ENCODE measurements around the gene IER5L.
A peak's percentile ranks its signal among the peaks of the same experiment; 100 is the strongest.
"Not testable (repeated sequence)": the region's sequence is repeated elsewhere in the genome, so short reads cannot be mapped to it uniquely, and the experiment has no call there.

IER5L gene

DNA sequence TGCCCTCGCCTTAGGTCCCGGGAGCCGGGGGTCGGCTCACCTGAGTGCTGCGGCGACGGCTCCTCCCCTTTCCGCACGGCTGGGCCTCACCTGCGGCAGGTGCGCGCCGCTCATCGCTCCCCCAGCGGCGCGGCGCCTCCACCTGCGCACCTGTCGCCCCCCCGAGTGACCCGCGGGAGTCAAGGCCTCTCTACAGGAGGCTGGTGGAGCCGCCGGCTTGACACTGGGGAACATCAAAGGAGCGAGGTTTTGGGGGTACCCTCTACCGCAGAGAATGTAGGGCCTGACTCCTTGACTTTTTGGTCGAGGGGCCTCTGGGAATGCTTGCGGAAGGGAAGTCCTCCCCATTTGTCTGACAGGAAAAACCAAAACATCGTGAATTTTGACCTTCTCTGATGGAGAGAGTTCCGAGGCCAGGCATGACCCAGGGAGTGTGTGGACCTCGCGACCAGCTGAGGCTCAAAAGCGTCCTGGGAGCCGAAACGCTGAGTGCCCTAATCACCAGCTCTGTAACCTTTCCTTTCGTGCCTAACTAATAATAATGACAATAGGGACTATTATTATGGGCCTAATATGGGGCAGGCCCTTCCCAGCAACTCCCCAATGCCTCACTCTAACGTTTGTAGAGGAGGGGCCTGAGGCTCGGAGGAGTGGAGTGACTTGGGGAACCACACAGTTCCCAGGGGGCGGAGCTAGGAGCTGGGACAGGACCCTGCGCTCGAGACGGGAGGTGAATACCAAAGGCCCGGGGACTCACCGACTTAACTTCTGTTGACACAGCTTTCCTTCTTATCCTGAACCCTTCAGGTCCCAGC, 714 bp upstream of the IER5L start:
- no peak for DNase-seq (ENCODE audit: low read depth in 2 of 2)

GRCh38 chr9:129177443-129177790, 644 bp downstream of the IER5L start:
- no peak for DNase-seq (ENCODE audit: low read depth in 2 of 2)

DNA sequence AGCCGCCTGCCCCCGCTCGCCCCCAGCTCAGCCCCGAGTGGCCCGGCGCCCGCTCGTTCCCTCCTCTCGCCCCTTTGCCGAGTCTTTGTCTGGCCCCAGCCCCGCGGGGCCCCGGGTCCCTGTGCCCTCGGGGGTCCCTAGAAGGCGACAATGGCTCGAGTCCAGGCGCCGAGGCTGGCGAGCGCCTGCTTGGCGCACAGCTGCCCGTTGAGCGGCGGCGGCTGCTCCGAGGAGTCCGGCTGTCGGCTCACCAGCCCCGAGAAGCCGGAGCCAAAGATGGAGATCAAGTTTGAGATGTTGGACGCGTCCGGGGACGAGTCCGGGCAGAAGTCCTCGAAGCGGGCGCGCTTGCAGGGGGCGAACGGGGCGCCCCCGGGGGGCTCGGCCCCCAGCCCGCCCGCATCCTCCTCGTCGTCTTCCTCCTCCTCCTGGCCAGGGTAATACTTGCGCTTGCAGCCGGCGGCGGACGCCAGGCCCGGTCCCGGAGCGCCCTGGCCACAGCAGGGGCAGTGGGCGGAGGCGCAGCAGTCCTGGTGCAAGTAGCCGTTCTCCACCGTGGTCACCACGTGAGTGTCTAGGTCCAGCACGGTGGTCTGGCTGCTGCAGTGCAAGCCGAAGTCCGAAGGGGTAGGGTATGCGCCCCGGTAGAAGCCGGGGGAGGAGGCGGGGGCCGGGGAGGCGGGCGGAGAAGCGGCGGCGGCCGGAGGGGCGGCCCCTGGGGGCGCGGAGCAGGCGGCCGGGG, 1.2 kb downstream of the IER5L start:
- DNase-seq (ENCODE audit: low read depth in 2 of 2), result no peak

- DNase-seq (ENCODE audit: low read depth in 2 of 2), result peak; percentile 43 to 66
Measured at GRCh38 chr9:129175825-129176633, 2.0 kb downstream of the IER5L start.

DNA sequence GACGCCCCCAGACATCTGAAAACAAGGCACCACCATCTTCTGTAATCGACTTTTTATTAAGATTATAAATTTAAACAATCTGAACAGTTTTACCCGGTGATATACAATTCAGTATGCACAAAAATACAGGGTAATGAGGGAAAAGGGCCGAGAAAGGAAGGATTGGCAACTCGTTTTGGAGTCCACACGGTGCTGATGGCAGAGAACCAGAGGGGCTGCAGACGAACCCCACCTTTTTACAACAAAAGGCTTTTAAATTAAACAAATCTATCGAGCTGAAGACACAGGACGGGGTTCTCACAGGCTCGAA, 2.6 kb downstream of the IER5L start:
- no peak for DNase-seq (ENCODE audit: low read depth in 2 of 2)

GRCh38 chr9:129174724-129175514, 3.1 kb downstream of the IER5L start:
- no peak for DNase-seq (ENCODE audit: low read depth in 2 of 2)

GRCh38 chr9:129174102-129174723, 3.8 kb downstream of the IER5L start:
- DNase-seq (ENCODE audit: low read depth in 2 of 2), result peak; percentile 60 to 61

DNA sequence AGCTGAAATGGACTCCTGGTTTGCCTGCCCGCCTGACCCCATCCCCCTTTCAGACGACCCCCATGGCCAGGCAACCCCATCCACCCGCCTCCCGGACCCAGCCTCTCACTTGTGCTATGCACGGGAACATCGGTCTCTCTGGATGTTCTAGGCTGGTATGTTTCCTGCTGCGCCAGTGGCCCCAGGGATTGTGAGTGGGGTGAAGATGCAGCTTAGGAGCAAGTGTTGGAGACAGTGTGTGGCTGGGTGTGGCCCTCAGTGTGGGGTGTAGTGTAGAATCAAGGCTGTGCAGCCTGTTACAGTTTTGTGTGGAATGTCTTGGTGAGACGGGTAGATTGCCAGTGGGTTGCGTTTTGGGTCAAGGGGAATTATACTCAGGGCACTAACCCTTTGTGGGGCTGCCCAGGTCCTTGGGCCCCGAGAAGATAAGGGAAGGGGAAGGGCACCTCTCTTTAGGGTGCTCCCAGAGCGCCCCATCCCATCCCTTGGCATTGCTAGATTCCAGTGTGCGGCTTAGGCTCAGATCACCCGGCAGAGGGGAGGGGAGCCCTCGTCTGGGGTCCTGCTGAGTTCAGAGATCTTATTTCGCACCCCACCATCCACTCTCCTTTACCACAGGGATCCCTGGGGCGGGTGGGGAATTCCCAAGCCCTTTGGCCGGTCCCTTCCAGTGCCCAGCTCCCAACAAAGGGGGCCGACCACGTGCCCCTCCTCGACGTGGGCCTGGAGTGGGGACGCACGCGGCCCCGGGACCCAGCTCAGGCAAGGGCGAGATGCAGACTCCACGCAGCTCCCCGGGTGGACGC, 4.6 kb downstream of the IER5L start:
- DNase-seq (ENCODE audit: low read depth in 2 of 2), result no peak

- no peak for DNase-seq (ENCODE audit: low read depth in 2 of 2)
Measured at GRCh38 chr9:129172816-129173215, 5.2 kb downstream of the IER5L start.

- no peak for DNase-seq (ENCODE audit: low read depth in 2 of 2)
Measured at GRCh38 chr9:129171993-129172751, 5.9 kb downstream of the IER5L start.

GRCh38 chr9:129170229-129170628, 7.8 kb downstream of the IER5L start:
- no peak for DNase-seq (ENCODE audit: low read depth in 2 of 2)

- DNase-seq (ENCODE audit: low read depth in 2 of 2), result no peak
Measured at GRCh38 chr9:129166623-129167557, 11.2 kb downstream of the IER5L start.

DNA sequence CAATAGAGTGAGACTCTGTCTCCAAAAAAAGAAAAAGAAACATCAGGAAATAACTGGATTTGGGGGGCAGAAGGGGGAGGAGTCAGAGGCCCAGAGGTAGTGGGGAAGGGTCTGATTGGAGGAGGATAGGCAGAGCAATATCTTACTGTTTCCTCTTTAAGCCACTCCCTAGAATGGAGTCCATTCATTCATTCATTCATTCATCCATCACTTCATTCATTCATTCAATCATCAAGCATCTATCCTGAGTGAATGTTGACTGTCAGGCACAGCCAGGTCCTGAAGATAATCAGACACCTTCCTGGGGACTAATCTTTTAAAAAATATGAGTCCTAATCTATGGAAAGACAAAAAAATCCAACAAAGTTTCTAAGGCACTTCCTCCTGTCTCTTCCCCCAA, 12.9 kb downstream of the IER5L start:
- DNase-seq (ENCODE audit: low read depth in 2 of 2), result no peak

- no peak for DNase-seq (ENCODE audit: low read depth in 2 of 2)
Measured at GRCh38 chr9:129164246-129164930, 13.7 kb downstream of the IER5L start.

DNA sequence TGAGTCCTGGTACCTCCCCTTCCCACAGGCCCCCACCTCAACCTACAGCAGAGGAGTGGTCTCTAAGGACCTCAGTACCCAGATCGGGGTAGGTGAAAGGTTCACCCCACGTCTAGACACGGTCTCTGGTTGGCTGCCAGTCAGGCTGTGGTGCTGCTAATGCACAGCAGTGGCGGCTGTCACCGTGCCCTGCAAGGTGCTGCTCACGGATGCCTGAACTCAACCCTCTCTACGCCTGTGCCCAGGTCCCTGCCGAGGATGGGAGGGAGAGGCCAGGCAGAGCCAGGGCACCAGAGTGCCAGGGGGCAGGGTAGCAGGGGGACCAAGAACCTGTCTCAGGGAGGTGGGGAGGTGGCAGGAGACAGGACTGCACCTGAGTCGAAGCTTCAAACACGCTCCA, 14.3 kb downstream of the IER5L start:
- no peak for DNase-seq (ENCODE audit: low read depth in 2 of 2)

GRCh38 chr9:129163198-129163670, 14.8 kb downstream of the IER5L start:
- not testable (repeated sequence) for DNase-seq (ENCODE audit: low read depth in 2 of 2)

DNA sequence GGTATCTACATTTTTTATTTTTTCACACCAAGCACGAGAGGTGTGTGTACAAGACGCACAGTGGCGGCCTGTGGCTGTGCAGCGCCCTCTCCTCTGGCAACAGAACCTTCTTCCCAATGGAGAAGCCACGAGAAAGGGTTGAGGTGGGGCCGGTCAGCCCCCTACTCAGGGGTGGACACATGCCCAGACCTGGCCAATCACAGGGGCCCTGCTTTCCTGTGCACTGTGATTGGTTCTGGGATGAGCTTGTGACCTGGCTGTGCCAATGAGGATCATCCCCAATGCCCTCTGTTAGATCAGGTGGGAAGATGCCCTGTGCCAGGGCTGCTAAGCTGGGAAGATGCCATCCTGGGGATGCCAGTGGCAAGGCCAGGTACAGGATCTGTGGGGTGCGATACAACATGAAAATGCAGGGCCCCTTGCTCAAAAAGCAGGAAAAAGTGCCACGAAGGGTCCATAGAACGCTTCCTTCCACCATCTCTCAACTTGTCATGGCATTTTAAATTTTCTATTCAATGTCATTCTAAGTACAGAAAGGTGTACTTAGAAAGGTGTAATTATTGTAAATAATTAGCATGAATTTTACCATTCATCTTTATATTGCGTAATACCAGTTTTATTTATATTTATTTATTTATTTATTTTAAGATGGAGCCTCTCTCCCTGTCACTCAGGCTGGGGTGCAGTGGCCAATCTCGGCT, 15.4 kb downstream of the IER5L start:
- no peak for DNase-seq (ENCODE audit: low read depth in 2 of 2)

All from stimulated activated CD8-positive, alpha-beta memory T cell treated with anti-CD3 and anti-CD28 coated beads, Interleukin-15, amount 100 ng/mL, for 48 hours (primary cell).